ENCODE data around the gene BMF.
A peak's percentile ranks its signal among the peaks of the same experiment; 100 is the strongest.

BMF gene

GRCh38 chr15:40045572-40046217, 63.0 kb downstream of the BMF start:
- no peak for DNase-seq

GRCh38 chr15:40044717-40045571, 63.7 kb downstream of the BMF start:
- DNase-seq, result peak; percentile 39 to 44

- DNase-seq, result no peak
Observed at GRCh38 chr15:40043927-40044716, 64.6 kb downstream of the BMF start.

GRCh38 chr15:40042791-40043320, 65.8 kb downstream of the BMF start:
- no peak for DNase-seq

- no peak for DNase-seq
Observed at GRCh38 chr15:40040770-40041169, 67.9 kb downstream of the BMF start.

GRCh38 chr15:40040293-40040635, 68.4 kb downstream of the BMF start:
- DNase-seq, result no peak

- DNase-seq, result peak; percentile 69 to 77
Observed at GRCh38 chr15:40038638-40039543, 69.8 kb downstream of the BMF start, which contains the start of gene SRP14. Gene SRP14, minus strand, starts transcription at chr15:40039181. Its CDS starts 65 bp downstream, at chr15:40039116.

GRCh38 chr15:40038275-40038637, 70.4 kb downstream of the BMF start:
- DNase-seq, result no peak
